ENCODE data around the gene MTG2. TPM values are rescaled to one million over a fixed set of nuclear protein-coding genes. Genes with fewer than 3 reads are reported as not detected.

The MTG2 gene
- total and polyA plus RNA-seq, 2 experiments from 2014 or later: 11.3 to 11.7 TPM

DNA sequence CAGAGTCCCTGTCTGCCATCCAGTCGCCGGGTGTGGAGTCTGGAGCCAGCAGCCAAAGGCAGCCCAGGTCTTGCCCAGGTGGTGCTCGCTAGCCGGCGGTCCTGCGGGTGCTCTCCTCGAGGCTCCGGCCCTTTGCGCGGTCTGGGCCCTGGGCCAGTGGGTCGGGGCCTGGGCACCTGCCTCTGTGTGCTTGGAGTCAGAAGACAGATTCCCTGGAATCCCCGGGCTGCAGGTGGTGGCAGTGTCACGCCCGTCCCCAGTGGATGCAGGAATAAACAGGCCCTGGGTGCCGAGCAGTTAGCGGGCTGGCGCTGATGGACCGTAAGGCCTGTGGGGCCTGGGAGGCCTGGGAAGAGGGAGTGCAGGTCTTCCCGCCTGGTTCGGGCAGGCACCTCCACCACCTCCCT is 33.9 kb upstream of the MTG2 start:
- H3K4me1 Mint-ChIP-seq: peaks cover 50% of the 10 kb centered on the region
- peak overlapping the region; percentile 3; the same call in 1 of the 2 replicates for H3K27ac ChIP-seq (ENCODE audit: low read depth)
- TF ChIP-seq, protein P1, sequence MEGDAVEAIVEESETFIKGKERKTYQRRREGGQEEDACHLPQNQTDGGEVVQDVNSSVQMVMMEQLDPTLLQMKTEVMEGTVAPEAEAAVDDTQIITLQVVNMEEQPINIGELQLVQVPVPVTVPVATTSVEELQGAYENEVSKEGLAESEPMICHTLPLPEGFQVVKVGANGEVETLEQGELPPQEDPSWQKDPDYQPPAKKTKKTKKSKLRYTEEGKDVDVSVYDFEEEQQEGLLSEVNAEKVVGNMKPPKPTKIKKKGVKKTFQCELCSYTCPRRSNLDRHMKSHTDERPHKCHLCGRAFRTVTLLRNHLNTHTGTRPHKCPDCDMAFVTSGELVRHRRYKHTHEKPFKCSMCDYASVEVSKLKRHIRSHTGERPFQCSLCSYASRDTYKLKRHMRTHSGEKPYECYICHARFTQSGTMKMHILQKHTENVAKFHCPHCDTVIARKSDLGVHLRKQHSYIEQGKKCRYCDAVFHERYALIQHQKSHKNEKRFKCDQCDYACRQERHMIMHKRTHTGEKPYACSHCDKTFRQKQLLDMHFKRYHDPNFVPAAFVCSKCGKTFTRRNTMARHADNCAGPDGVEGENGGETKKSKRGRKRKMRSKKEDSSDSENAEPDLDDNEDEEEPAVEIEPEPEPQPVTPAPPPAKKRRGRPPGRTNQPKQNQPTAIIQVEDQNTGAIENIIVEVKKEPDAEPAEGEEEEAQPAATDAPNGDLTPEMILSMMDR (conservative IDR thresholded peaks at IDR 0.05; ENCODE audit: low read depth in 2 of 2): no peak
- TF ChIP-seq JUNB (IDR thresholded peaks at IDR 0.05; ENCODE audit: unreplicated experiment) (no peak), NANOG (IDR thresholded peaks at IDR 0.05; ENCODE audit: borderline replicate concordance) (no peak), EZH2 (IDR thresholded peaks at IDR 0.05; ENCODE audit: low read depth, unreplicated experiment) (no peak)
- TF ChIP-seq, protein P2, sequence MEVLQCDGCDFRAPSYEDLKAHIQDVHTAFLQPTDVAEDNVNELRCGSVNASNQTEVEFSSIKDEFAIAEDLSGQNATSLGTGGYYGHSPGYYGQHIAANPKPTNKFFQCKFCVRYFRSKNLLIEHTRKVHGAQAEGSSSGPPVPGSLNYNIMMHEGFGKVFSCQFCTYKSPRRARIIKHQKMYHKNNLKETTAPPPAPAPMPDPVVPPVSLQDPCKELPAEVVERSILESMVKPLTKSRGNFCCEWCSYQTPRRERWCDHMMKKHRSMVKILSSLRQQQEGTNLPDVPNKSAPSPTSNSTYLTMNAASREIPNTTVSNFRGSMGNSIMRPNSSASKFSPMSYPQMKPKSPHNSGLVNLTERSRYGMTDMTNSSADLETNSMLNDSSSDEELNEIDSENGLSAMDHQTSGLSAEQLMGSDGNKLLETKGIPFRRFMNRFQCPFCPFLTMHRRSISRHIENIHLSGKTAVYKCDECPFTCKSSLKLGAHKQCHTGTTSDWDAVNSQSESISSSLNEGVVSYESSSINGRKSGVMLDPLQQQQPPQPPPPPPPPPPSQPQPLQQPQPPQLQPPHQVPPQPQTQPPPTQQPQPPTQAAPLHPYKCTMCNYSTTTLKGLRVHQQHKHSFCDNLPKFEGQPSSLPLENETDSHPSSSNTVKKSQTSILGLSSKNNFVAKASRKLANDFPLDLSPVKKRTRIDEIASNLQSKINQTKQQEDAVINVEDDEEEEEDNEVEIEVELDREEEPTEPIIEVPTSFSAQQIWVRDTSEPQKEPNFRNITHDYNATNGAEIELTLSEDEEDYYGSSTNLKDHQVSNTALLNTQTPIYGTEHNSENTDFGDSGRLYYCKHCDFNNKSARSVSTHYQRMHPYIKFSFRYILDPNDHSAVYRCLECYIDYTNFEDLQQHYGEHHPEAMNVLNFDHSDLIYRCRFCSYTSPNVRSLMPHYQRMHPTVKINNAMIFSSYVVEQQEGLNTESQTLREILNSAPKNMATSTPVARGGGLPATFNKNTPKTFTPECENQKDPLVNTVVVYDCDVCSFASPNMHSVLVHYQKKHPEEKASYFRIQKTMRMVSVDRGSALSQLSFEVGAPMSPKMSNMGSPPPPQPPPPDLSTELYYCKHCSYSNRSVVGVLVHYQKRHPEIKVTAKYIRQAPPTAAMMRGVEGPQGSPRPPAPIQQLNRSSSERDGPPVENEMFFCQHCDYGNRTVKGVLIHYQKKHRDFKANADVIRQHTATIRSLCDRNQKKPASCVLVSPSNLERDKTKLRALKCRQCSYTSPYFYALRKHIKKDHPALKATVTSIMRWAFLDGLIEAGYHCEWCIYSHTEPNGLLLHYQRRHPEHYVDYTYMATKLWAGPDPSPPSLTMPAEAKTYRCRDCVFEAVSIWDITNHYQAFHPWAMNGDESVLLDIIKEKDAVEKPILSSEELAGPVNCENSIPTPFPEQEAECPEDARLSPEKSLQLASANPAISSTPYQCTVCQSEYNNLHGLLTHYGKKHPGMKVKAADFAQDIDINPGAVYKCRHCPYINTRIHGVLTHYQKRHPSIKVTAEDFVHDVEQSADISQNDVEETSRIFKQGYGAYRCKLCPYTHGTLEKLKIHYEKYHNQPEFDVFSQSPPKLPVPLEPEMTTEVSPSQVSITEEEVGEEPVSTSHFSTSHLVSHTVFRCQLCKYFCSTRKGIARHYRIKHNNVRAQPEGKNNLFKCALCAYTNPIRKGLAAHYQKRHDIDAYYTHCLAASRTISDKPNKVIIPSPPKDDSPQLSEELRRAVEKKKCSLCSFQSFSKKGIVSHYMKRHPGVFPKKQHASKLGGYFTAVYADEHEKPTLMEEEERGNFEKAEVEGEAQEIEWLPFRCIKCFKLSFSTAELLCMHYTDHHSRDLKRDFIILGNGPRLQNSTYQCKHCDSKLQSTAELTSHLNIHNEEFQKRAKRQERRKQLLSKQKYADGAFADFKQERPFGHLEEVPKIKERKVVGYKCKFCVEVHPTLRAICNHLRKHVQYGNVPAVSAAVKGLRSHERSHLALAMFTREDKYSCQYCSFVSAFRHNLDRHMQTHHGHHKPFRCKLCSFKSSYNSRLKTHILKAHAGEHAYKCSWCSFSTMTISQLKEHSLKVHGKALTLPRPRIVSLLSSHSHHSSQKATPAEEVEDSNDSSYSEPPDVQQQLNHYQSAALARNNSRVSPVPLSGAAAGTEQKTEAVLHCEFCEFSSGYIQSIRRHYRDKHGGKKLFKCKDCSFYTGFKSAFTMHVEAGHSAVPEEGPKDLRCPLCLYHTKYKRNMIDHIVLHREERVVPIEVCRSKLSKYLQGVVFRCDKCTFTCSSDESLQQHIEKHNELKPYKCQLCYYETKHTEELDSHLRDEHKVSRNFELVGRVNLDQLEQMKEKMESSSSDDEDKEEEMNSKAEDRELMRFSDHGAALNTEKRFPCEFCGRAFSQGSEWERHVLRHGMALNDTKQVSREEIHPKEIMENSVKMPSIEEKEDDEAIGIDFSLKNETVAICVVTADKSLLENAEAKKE (CRISPR knock-in tag; IDR thresholded peaks at IDR 0.05): no peak
- peaks cover 13% of the 10 kb centered on the region for H3K4me1 ChIP-seq (ENCODE audit: insufficient read depth)
- H3K36me3 ChIP-seq (ENCODE audit: insufficient read depth): no peaks in the 10 kb centered on the region; the same call in 1 of the 2 replicates
- peaks cover 23% of the 10 kb centered on the region for H3K27me3 Mint-ChIP-seq (ENCODE audit: insufficient read depth, low read depth, poor library complexity)
- H3K4me2 ChIP-seq: 0 out of 2 replicates have a peak overlapping the region, but pooled peaks have one; percentile 51
- peaks cover 95% of the 10 kb centered on the region for H3K79me2 ChIP-seq (replicated peaks; ENCODE audit: insufficient read depth)
- H3K4me3 ChIP-seq: no peak overlapping the region
- DNase-seq (ENCODE audit: low spot score) (no peak), ATAC-seq (peak; percentile 8; the same call in 2 of the 3 replicates)
- H3K9me3 Mint-ChIP-seq: peaks cover 7% of the 10 kb centered on the region; the same call in 2 of the 3 replicates
- H3K27ac Mint-ChIP-seq: peak overlapping the region; percentile 80
- H3K36me3 Mint-ChIP-seq (ENCODE audit: low read depth): peaks cover 46% of the 10 kb centered on the region
- no peaks in the 10 kb centered on the region for H3K27me3 ChIP-seq (ENCODE audit: insufficient read depth)
- H2AFZ ChIP-seq: no peak overlapping the region
- no peak overlapping the region; the same call in 2 of the 3 replicates for H3K4me3 Mint-ChIP-seq
- peaks cover 7% of the 10 kb centered on the region; the same call in 1 of the 2 replicates for H3F3A ChIP-seq (replicated peaks; ENCODE audit: low read depth)
- no peaks in the 10 kb centered on the region for H3K9me2 ChIP-seq (ENCODE audit: insufficient read depth)
- H4K20me1 ChIP-seq (replicated peaks; ENCODE audit: insufficient read depth): peaks cover 31% of the 10 kb centered on the region

All from GM23338 (cell line).